C4-2B (cell line): ENCODE measurements around the gene ALDH3A1.
A peak's percentile ranks its signal among the peaks of the same experiment; 100 is the strongest.
"Not testable (repeated sequence)": the region's sequence is repeated elsewhere in the genome, so short reads cannot be mapped to it uniquely, and the experiment has no call there.

Source experiments
- H3K27ac ChIP-seq: fragments of 450-650 bp; 2 replicates; pipeline ENCODE4 v1.5.1; 2017
- ZFX ChIP-seq: fragments of 450-650 bp; IDR thresholded peaks from 2 replicates; pipeline ENCODE4 v1.6.1; 2017
- TF ChIP-seq, protein P1 (sequence below): fragments of 450-650 bp; conservative IDR thresholded peaks from 2 replicates; pipeline ENCODE4 v1.5.1; 2017; ENCODE audit warnings: mild to moderate bottlenecking

ALDH3A1 gene

DNA sequence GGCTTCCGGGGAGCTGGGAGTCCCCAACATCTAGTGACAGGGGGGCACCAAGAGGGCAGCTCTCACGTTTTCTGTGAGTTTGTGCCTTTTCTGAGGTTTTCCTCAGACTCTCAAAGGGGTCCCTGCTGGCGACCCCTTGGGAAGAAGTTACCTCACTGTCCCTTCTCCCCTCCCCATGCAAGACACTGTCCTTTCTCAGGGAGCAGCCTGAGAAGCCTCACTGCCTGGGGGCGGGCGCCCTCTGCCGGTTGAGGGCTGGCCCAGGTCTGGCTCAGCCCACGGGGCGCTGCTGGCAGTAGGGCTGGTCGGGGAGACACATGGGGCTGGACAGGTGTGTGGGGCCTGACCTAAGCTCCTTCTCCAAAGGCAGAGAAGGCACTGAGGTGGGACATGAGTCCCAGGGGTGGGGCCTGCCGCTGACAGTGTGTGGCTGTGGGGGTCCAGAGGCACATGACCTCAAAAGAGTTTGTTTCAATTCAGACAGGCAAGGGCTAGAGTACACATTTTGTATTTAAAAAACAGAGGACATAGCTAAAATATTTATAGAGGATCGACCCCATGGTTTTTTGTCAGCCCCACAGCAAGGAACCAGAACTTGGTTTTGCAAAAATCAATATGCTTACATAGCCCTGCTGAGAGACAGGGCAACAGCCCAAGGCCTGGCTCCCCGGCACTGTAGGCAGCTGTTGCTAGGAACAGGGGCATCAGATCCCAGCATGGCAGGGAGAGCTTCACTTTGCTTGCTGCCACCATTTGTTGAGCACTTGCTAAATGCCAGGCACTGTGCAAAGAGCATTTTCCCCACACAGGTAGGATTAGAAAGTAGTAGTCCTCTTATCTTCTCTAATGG, 18.5 kb upstream of the ALDH3A1 start:
- no peak overlapping the region for H3K27ac ChIP-seq
- no peak for TF ChIP-seq ZFX
- TF ChIP-seq, protein P1, sequence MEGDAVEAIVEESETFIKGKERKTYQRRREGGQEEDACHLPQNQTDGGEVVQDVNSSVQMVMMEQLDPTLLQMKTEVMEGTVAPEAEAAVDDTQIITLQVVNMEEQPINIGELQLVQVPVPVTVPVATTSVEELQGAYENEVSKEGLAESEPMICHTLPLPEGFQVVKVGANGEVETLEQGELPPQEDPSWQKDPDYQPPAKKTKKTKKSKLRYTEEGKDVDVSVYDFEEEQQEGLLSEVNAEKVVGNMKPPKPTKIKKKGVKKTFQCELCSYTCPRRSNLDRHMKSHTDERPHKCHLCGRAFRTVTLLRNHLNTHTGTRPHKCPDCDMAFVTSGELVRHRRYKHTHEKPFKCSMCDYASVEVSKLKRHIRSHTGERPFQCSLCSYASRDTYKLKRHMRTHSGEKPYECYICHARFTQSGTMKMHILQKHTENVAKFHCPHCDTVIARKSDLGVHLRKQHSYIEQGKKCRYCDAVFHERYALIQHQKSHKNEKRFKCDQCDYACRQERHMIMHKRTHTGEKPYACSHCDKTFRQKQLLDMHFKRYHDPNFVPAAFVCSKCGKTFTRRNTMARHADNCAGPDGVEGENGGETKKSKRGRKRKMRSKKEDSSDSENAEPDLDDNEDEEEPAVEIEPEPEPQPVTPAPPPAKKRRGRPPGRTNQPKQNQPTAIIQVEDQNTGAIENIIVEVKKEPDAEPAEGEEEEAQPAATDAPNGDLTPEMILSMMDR, result peak; percentile 99

DNA sequence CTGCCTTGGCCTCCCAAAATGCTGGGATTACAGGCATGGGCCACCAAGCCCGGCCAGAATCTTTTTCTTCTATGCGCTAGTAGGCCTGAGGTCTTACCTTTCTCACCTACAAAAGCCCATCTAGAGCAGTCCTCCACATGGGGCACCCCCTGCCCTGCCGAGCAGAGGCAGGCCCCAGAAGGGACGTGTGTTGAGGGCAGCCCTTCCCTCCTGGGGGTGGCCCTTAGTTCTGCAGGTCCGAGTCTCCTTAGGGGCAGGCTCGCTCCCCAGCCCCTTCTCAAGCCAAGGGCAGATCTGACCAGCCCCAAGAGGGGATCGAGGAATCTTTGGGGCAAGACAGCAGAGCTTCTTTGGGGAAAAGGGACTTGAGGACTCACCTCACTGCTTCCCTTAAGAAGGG, 17.9 kb upstream of the ALDH3A1 start:
- no peak overlapping the region for H3K27ac ChIP-seq
- no peak for TF ChIP-seq ZFX
- TF ChIP-seq, protein P1, result no peak

DNA sequence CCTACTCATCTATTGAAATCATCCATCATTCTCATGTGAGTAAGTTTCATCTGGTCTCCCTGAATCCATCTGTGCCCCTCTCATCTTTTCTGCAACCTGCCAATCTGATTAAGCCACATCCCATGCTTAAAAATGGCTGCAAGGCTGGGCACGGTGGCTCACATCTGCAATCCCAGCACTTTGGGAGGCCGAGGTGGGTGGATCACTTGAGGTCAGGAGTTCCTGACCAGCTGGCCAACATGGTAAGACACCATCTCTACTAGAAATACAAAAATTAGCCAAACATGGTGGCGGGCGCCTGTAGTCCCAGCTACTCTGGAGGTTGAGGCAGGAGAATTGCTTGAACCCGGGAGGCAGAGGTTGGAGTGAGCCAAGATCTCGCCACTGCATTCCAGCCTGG, 15.9 kb upstream of the ALDH3A1 start:
- not testable (repeated sequence) for H3K27ac ChIP-seq

DNA sequence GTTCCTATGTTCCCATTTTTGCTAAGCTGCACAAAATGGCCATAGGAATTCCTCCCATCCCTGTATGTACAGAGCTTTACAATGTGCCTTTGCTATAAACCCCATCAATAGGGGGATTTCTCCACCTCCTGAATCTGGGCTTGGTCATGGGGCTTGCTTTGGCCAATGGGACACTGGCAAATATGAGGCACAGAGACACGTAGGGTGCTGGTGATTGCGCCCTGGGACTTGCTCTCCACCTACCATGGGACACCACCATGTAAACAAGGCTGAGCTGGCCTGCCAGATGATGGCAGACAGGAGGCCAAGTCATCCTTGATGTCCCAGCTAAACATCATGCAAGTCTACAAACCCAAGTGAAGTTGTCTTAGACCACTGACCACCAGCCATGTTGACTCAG, 15.3 kb upstream of the ALDH3A1 start:
- TF ChIP-seq, protein P1, result no peak
- TF ChIP-seq ZFX, result no peak

DNA sequence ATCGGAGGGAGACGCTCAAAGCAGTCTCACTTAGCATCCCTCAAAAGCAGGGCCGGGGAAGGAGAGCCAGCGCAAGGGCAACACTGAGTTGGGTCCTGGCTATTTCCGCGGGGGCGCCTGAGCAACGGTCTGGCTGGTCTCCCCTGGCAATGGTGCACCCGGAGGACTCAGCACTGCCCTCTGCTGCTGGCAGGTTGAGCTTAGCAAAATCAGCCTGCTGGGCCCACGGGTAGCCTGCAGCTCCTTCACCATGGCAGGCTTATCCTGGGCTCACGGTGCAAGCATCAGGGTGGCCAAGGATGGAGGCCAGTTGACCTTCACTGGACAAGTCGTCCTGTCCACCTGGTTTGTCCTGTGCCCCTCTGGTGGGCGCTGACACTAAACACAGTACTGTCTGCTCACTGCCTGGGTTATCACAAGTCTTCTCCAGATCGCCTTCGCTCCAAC, 14.4 kb upstream of the ALDH3A1 start:
- TF ChIP-seq, protein P1, result peak; percentile 88
- no peak for TF ChIP-seq ZFX
- no peak overlapping the region for H3K27ac ChIP-seq

More for the DNA sequence above, 15.3 kb upstream of the ALDH3A1 start:
- H3K27ac ChIP-seq, result no peak overlapping the region

DNA sequence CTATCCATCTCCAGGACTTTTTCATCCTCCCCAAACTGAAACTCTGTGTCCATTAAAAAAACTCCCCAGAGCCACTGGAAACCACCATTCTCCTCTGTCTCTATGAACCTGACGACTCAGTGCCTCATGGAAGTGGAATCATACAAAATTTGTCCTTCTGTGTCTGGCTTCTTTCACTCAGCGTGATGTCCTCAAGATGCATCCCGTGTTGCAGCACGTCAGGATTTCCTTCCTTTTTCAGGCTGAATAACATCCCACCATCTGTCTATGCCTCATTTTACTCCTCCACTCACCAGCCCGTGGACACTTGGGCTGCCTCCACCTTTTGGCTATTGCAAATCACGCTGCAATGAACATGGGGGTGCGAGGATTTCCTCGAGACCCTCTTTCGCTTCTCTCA, 12.6 kb upstream of the ALDH3A1 start:
- no peak overlapping the region for H3K27ac ChIP-seq
- TF ChIP-seq ZFX, result no peak
- TF ChIP-seq, protein P1, result no peak

DNA sequence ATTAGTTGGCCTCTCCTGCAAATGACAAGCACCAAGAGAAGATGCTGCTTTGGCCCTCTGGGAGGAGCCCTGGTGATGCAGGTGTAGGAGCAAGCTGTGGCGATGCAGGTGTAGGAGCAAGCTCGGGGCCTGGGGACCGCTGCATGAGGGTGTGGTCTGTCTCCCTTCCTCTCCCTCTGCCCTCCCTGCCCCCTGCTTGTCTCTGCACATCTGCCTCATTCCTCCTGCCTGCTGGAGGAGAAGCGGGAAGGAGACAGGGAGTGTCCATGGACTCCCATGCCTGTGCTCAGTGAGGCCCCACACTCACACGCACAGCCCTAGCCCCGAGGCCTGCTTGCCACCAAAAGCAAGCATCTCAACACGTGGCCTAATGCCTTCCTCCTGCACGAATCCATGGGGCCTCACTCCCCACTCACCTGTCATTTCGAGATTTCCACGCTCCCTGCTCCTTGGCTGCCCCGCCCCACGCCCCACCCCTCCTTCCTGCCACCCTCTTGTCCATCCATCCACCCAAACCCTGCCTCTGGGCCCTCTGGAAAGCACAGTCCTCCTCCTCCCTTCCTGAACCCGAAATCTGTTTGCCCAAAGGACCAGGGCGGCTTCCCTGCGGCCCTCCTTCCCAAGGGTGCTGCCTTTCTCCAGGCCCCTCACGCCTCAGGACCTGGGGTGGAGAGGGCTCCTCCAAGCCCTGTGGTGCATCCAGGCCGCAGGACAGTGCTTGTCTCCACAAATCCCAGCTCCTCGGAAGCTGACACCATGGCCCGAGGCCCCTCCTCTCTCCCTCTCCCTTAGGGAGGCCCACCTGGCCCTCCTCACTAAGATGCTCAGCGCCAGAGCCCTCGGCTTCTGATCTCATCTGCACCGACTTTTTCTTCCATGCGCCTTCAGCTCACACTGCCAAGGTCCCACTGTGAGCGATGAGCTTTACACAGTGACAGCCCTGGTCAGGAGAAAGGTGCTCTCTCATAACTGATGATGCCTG, 11.8 kb upstream of the ALDH3A1 start:
- no peak for TF ChIP-seq ZFX
- TF ChIP-seq, protein P1, result no peak
- no peak overlapping the region for H3K27ac ChIP-seq
